SK-N-SH treated with all-trans-retinoic acid at 6 μM for 48 hours (cell line): ENCODE results near the gene TFPT.

ENCODE experiments used
- ATAC-seq: fragments of 200-7000 bp; cut with Tn5 transposase; 3 replicates; pipeline ENCODE4 v1.9.1; 2020; ENCODE audit warnings: mild to moderate bottlenecking, moderate library complexity
- ARNTL ChIP-seq: fragments of 450-650 bp; formaldehyde crosslinking; IDR thresholded peaks from 2 replicates; pipeline ENCODE4 v1.5.0; 2020; ENCODE audit warnings: low read depth, mild to moderate bottlenecking, moderate library complexity, borderline replicate concordance
- CREB5 ChIP-seq: fragments of 250-450 bp; sonication (Bioruptor Pico); IDR thresholded peaks from 2 replicates; pipeline ENCODE4 v1.5.1; 2020; ENCODE audit warnings: low read depth, mild to moderate bottlenecking, moderate library complexity
- CSDC2 ChIP-seq: fragments of 250-450 bp; sonication (Bioruptor Pico); IDR thresholded peaks from 2 replicates; pipeline ENCODE4 v1.5.0; 2020; ENCODE audit warnings: mild to moderate bottlenecking, moderate library complexity
- CSRNP3 ChIP-seq: fragments of 250-450 bp; sonication (Bioruptor Pico); IDR thresholded peaks from 2 replicates; pipeline ENCODE4 v1.5.1; 2021; ENCODE audit warnings: mild to moderate bottlenecking, moderate library complexity
- ESRRG ChIP-seq: fragments of 250-450 bp; sonication (Bioruptor Pico); IDR thresholded peaks from 2 replicates; pipeline ENCODE4 v1.6.1; 2021; ENCODE audit warnings: mild to moderate bottlenecking
- GLIS3 ChIP-seq: fragments of 250-450 bp; sonication (Bioruptor Pico); IDR thresholded peaks from 2 replicates; pipeline ENCODE4 v1.5.0; 2020; ENCODE audit warnings: mild to moderate bottlenecking, moderate library complexity
- ISL1 ChIP-seq: fragments of 250-450 bp; sonication (Bioruptor Pico); IDR thresholded peaks from 2 replicates; pipeline ENCODE4 v2.1.2; 2022; ENCODE audit warnings: mild to moderate bottlenecking, moderate library complexity
- OSR1 ChIP-seq: fragments of 250-450 bp; sonication (Bioruptor Pico); IDR thresholded peaks from 2 replicates; pipeline ENCODE4 v1.8.0; 2022; ENCODE audit warnings: moderate library complexity, mild to moderate bottlenecking, inconsistent platforms
- PATZ1 ChIP-seq: fragments of 250-450 bp; sonication (Bioruptor Pico); IDR thresholded peaks from 2 replicates; pipeline ENCODE4 v1.8.0; 2020; ENCODE audit warnings: mild to moderate bottlenecking, moderate library complexity, borderline replicate concordance
- PPARA ChIP-seq: fragments of 250-450 bp; sonication (Bioruptor Pico); IDR thresholded peaks from 2 replicates; pipeline ENCODE4 v1.5.0; 2020; ENCODE audit warnings: mild to moderate bottlenecking, borderline replicate concordance
- RARB ChIP-seq: fragments of 250-450 bp; sonication (Bioruptor Pico); IDR thresholded peaks from 2 replicates; pipeline ENCODE4 v1.8.0; 2021; ENCODE audit warnings: mild to moderate bottlenecking, moderate library complexity
- SNAI2 ChIP-seq: fragments of 250-450 bp; sonication (Bioruptor Pico); IDR thresholded peaks from 2 replicates; pipeline ENCODE4 v1.5.0; 2020; ENCODE audit warnings: mild to moderate bottlenecking, moderate library complexity
- TCF4 ChIP-seq: fragments of 250-450 bp; sonication (Bioruptor Pico); IDR thresholded peaks from 2 replicates; pipeline ENCODE4 v1.8.0; 2021; ENCODE audit warnings: mild to moderate bottlenecking, moderate library complexity, borderline replicate concordance
- TSHZ2 ChIP-seq: fragments of 250-450 bp; sonication (Bioruptor Pico); IDR thresholded peaks from 2 replicates; pipeline ENCODE4 v1.5.0; 2020; ENCODE audit warnings: mild to moderate bottlenecking, moderate library complexity
- ZC3H10 ChIP-seq: fragments of 250-450 bp; sonication (Bioruptor Pico); IDR thresholded peaks from 2 replicates; pipeline ENCODE4 v1.5.1; 2021; ENCODE audit warnings: mild to moderate bottlenecking, moderate library complexity
- ZFP3 ChIP-seq: fragments of 250-450 bp; sonication (Bioruptor Pico); IDR thresholded peaks from 2 replicates; pipeline ENCODE4 v1.5.0; 2020; ENCODE audit warnings: mild to moderate bottlenecking, moderate library complexity
- ZFP30 ChIP-seq: fragments of 450-650 bp; formaldehyde crosslinking; IDR thresholded peaks from 2 replicates; pipeline ENCODE4 v1.5.0; 2022; ENCODE audit warnings: mild to moderate bottlenecking, moderate library complexity
- ZNF565 ChIP-seq: fragments of 450-650 bp; formaldehyde crosslinking; conservative IDR thresholded peaks from 2 replicates; pipeline ENCODE4 v1.5.0; 2020; ENCODE audit warnings: low read depth, mild to moderate bottlenecking, moderate library complexity
- ZNF70 ChIP-seq: fragments of 450-650 bp; formaldehyde crosslinking; IDR thresholded peaks from 2 replicates; pipeline ENCODE4 v1.5.0; 2020; ENCODE audit warnings: mild to moderate bottlenecking, moderate library complexity
- ZNF8 ChIP-seq: fragments of 450-650 bp; formaldehyde crosslinking; IDR thresholded peaks from 2 replicates; pipeline ENCODE4 v1.5.0; 2020; ENCODE audit warnings: mild to moderate bottlenecking, moderate library complexity

Gene TFPT

GRCh38 chr19:54095136-54095858, 20.2 kb downstream of the TFPT start:
- TF ChIP-seq CREB5 (CRISPR knock-in tag) (no peak), TCF4 (CRISPR knock-in tag) (no peak), PPARA (CRISPR knock-in tag) (no peak), RARB (CRISPR knock-in tag) (no peak), ZNF565 (CRISPR knock-in tag) (no peak), PATZ1 (CRISPR knock-in tag) (no peak), ISL1 (CRISPR knock-in tag) (no peak), ESRRG (CRISPR knock-in tag) (no peak), ARNTL (CRISPR knock-in tag) (no peak), ZFP30 (no peak), TSHZ2 (CRISPR knock-in tag) (no peak), ZNF8 (CRISPR knock-in tag) (no peak), ZFP3 (CRISPR knock-in tag) (no peak), SNAI2 (CRISPR knock-in tag) (no peak)
- ATAC-seq, result no peak

- TF ChIP-seq OSR1 (no peak), ZNF70 (CRISPR knock-in tag) (no peak), GLIS3 (no peak), TCF4 (CRISPR knock-in tag) (no peak), PPARA (CRISPR knock-in tag) (no peak), RARB (CRISPR knock-in tag) (no peak), ZC3H10 (CRISPR knock-in tag) (no peak), ISL1 (CRISPR knock-in tag) (no peak), ZFP30 (no peak), TSHZ2 (CRISPR knock-in tag) (no peak), CSRNP3 (CRISPR knock-in tag) (no peak), CSDC2 (CRISPR knock-in tag) (no peak), ZNF8 (CRISPR knock-in tag) (no peak), ZFP3 (CRISPR knock-in tag) (no peak)
- no peak for ATAC-seq
Measured at GRCh38 chr19:54094426-54095000, 20.9 kb downstream of the TFPT start.
